Inflammatory macrophage treated with lipopolysaccharide for 4 hours (primary cell): ENCODE measurements around the gene OR2L8.

Experiments
- DNase-seq: peaks from one replicate; pipeline ENCODE4 v3.0.0-alpha.2; 2020

Gene OR2L8

DNA sequence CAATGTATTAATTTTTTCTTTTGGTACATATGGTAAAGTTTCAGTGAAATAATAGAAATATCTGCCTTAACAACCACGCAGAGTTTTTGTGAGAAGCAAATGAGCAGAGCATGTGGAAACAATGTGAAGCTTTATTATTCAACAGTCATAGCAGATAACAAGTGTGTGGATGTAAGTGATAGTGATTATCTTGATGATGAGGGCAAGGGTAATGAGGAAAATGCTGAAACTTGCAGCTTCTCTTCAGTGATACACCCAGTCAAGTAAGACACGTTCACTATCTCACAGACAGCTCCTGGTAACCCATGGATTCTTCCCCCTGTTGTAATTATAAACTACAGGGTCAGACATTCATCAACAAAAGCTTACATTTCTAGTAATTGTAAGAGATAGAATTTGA is 50.2 kb downstream of the OR2L8 start:
- no peak for DNase-seq
